Duodenal mucosa (tissue), 2 donors: ENCODE results near the gene EPGN.

ENCODE experiments used
- H3K27ac ChIP-seq: one replicate; pipeline ENCODE4 v1.7.0; 2013; ENCODE audit warnings: low read depth, low read length
- H3K27me3 ChIP-seq, 2 donors: one replicate each; pipeline ENCODE4 v1.7.0; 2013; ENCODE audit warnings: low read length in 2 of 2, control low read depth in 1 of 2; ENCODE audit not compliant: insufficient read depth in 2 of 2, control insufficient read depth in 1 of 2
- H3K36me3 ChIP-seq, 2 donors: one replicate each; pipeline ENCODE4 v1.7.0; 2013; ENCODE audit warnings: low read length in 2 of 2, control low read depth in 1 of 2; ENCODE audit not compliant: insufficient read depth in 2 of 2, control insufficient read depth in 1 of 2
- H3K4me1 ChIP-seq, 2 donors: one replicate each; pipeline ENCODE4 v1.7.0; 2013; ENCODE audit warnings: low read length in 2 of 2, control low read depth in 1 of 2; ENCODE audit not compliant: insufficient read depth in 2 of 2, control insufficient read depth in 1 of 2
- H3K4me3 ChIP-seq, 2 donors: one replicate each; pipeline ENCODE4 v1.7.0; 2013; ENCODE audit warnings: low read length in 2 of 2, low read depth in 1 of 2
- H3K9ac ChIP-seq, 2 donors: one replicate each; pipeline ENCODE4 v1.7.0; 2013; ENCODE audit warnings: low read length in 2 of 2, low read depth in 1 of 2
- H3K9me3 ChIP-seq, 2 donors: one replicate each; pipeline ENCODE4 v1.7.0; 2013; ENCODE audit warnings: low read length in 2 of 2, control low read depth in 1 of 2; ENCODE audit not compliant: control insufficient read depth in 1 of 2

Gene EPGN

GRCh38 chr4:74304095-74304625 is 4.1 kb upstream of the EPGN start:
- no peak overlapping the region for H3K4me3 ChIP-seq
- H3K9ac ChIP-seq, result no peak overlapping the region
- no peaks in the 10 kb centered on the region for H3K36me3 ChIP-seq
- no peaks in the 10 kb centered on the region for H3K4me1 ChIP-seq
- H3K27ac ChIP-seq, result no peak overlapping the region
- no peaks in the 10 kb centered on the region for H3K27me3 ChIP-seq
- no peaks in the 10 kb centered on the region for H3K9me3 ChIP-seq

DNA sequence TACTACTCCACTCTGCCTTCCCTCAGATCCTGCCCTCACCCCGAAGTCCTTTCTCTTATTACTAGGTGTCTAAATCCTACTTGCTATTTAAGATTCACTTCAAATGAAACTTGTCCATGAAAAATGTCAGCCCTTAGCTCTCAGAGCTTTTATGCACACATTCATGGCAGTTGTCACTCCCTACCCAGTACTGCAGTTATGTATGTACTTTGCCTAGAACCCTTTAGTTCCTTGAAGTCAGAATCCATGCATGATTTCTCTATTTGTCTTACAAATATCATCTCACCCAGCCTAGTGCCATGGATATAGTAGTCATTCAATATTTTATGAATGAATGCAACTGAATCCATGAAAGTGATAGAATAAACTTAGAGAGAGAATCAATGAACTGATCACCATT is 3.3 kb upstream of the EPGN start:
- H3K27ac ChIP-seq, result no peak overlapping the region
- H3K4me3 ChIP-seq, result no peak overlapping the region
- H3K36me3 ChIP-seq, result no peaks in the 10 kb centered on the region
- no peaks in the 10 kb centered on the region for H3K27me3 ChIP-seq
- H3K9ac ChIP-seq, result no peak overlapping the region
- no peaks in the 10 kb centered on the region for H3K9me3 ChIP-seq
- no peaks in the 10 kb centered on the region for H3K4me1 ChIP-seq

DNA sequence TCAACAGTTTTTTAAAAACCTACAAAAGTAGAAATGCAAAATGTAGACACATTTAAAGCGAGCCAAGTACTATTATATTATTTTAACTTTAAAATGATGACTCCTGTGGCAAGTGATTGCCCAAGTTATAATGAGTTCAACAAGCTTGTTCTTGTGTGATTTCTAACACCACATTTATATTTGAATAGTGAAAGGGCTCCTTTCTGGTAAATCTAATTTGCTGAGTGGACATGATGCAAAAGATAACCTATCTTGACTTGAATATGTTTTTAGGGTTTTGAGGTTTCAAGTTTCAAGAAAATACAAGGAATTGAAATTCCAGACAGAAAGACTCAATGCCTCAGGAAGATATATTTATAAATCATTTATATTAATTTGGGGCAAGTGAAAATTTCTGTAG is 1.1 kb upstream of the EPGN start:
- Histone ChIP-seq H3K27ac (no peak overlapping the region), H3K9ac (no peak overlapping the region), H3K36me3 (no peaks in the 10 kb centered on the region), H3K27me3 (no peaks in the 10 kb centered on the region), H3K4me3 (no peak overlapping the region), H3K4me1 (no peaks in the 10 kb centered on the region), H3K9me3 (no peaks in the 10 kb centered on the region)

DNA sequence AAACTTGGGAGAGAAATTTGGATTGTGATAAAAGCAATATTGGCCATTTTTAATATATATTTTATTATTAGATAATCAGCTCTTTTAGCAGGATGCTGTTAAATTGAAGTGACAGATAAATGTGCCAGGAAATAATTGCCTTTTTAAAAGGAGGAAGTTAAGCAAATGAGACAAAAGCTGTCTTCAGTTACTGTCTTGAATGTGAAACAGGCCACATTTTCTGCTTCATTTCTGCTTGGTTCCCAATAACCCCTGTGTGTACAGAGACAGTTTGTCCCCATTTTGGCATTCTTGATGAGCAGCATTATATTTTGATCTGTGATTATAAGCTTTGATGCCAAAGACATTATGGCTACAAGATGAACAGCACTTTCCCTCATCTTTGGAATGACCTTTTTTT is 953 bp downstream of the EPGN start:
- no peak overlapping the region for H3K27ac ChIP-seq
- H3K27me3 ChIP-seq, result no peaks in the 10 kb centered on the region
- H3K4me1 ChIP-seq, result no peaks in the 10 kb centered on the region
- no peak overlapping the region for H3K4me3 ChIP-seq
- H3K36me3 ChIP-seq, result no peaks in the 10 kb centered on the region
- no peak overlapping the region for H3K9ac ChIP-seq
- H3K9me3 ChIP-seq, result no peaks in the 10 kb centered on the region

DNA sequence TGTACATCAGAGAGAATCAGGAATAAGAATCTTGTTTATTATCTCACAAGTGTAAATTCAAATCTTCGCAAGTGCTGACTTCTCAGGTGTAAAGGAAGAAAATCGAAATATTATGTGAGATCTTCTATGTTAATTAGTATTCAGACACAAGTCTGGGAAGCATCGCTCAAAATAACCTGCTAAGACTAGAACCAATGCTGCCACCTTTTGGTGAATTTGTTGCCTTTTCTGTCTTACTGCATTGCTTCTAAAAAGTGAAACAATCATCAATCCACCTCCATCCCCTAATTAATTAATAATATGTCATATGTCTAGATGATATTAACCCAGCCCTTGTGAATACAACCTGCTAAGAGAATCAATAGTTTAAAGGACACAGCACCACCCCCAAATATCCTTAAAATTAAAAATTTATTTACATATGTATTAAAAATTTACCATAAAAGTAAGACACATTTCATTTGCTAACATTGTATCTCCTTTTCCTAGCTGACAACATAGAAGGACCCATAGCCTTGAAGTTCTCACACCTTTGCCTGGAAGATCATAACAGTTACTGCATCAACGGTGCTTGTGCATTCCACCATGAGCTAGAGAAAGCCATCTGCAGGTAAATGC is 3.5 kb downstream of the EPGN start:
- Histone ChIP-seq H3K4me3 (no peak overlapping the region), H3K36me3 (no peaks in the 10 kb centered on the region), H3K9ac (no peak overlapping the region), H3K4me1 (no peaks in the 10 kb centered on the region), H3K9me3 (no peaks in the 10 kb centered on the region), H3K27me3 (no peaks in the 10 kb centered on the region), H3K27ac (no peak overlapping the region)

- no peak overlapping the region for H3K4me3 ChIP-seq
- H3K9ac ChIP-seq, result no peak overlapping the region
- H3K36me3 ChIP-seq, result no peaks in the 10 kb centered on the region
- H3K4me1 ChIP-seq, result no peaks in the 10 kb centered on the region
- no peak overlapping the region for H3K27ac ChIP-seq
- no peaks in the 10 kb centered on the region for H3K9me3 ChIP-seq
- H3K27me3 ChIP-seq, result no peaks in the 10 kb centered on the region
These were observed 6.1 kb downstream of the EPGN start for GRCh38 chr4:74314329-74314728.

DNA sequence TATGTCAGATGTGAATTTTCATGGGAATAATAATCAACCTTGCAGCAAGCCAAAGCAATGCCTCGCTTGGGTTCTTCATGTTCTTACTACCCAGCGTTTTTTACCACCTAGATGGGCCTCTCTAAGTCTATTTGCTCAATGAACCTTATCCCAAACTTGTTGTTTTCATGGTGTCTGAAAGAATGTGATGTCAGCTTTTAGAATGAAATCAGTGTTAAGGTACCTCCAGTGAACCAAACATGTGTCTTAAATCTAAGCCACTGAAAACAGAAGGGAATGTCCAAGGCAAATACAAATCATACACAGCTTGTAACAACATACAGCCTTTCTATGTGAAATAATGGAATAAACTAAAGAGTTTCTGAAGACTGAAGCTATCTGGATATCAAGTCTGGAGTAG is 6.7 kb downstream of the EPGN start:
- no peaks in the 10 kb centered on the region for H3K27me3 ChIP-seq
- H3K4me3 ChIP-seq, result no peak overlapping the region
- no peaks in the 10 kb centered on the region for H3K9me3 ChIP-seq
- H3K27ac ChIP-seq, result no peak overlapping the region
- H3K36me3 ChIP-seq, result no peaks in the 10 kb centered on the region
- no peaks in the 10 kb centered on the region for H3K4me1 ChIP-seq
- H3K9ac ChIP-seq, result no peak overlapping the region

- no peaks in the 10 kb centered on the region for H3K27me3 ChIP-seq
- H3K9ac ChIP-seq, result no peak overlapping the region
- H3K27ac ChIP-seq, result no peak overlapping the region
- H3K4me1 ChIP-seq, result no peaks in the 10 kb centered on the region
- H3K4me3 ChIP-seq, result no peak overlapping the region
- H3K36me3 ChIP-seq, result no peaks in the 10 kb centered on the region
- H3K9me3 ChIP-seq, result no peaks in the 10 kb centered on the region
These were observed 7.1 kb downstream of the EPGN start for GRCh38 chr4:74315376-74315775.

GRCh38 chr4:74316397-74316796 is 8.1 kb downstream of the EPGN start:
- H3K9ac ChIP-seq, result no peak overlapping the region
- H3K4me1 ChIP-seq, result no peaks in the 10 kb centered on the region
- no peak overlapping the region for H3K27ac ChIP-seq
- H3K9me3 ChIP-seq, result no peaks in the 10 kb centered on the region
- no peak overlapping the region for H3K4me3 ChIP-seq
- no peaks in the 10 kb centered on the region for H3K36me3 ChIP-seq
- H3K27me3 ChIP-seq, result no peaks in the 10 kb centered on the region

DNA sequence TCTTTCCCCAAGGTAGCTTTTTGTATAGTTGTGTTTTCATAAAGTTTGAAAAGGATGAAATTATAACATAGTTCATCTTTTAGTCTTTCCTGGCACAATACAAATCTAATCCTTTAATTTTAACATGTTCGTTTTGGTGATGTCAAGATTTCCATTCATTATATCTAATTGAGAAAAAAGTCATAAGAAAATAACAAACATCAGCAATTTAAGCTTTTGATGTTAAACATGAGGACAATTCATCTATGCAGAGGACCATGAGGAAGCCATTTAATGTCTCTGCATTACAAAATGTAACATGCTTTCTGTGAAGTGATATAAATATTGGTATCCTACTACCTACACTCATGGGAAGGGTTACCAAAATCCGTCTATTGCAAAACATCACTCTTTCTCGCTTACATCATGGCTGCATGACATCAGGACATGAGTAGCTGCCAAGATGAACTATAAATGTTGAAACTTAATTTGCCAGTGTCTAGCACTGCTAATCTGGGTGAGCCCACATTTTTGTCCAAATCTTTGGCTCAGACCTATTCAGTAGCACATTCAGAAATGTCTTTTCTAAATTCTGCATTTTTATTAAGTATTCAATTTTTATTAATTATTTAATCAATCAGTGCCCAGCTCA is 9.5 kb downstream of the EPGN start:
- no peaks in the 10 kb centered on the region for H3K36me3 ChIP-seq
- H3K27ac ChIP-seq, result no peak overlapping the region
- H3K4me3 ChIP-seq, result no peak overlapping the region

More for the DNA sequence above, 9.5 kb downstream of the EPGN start:
- Histone ChIP-seq H3K9ac (no peak overlapping the region), H3K4me1 (no peaks in the 10 kb centered on the region), H3K9me3 (no peaks in the 10 kb centered on the region), H3K27me3 (no peaks in the 10 kb centered on the region)
